Stimulated activated CD4-positive, alpha-beta T cell treated with anti-CD3 and anti-CD28 coated beads, Interleukin-2, amount 100 ng/mL, for 48 hours (primary cell): Measurements from ENCODE around the gene ALDH8A1.
"Not testable (repeated sequence)": the region's sequence is repeated elsewhere in the genome, so short reads cannot be mapped to it uniquely, and the experiment has no call there.

Experiments used
- DNase-seq, 2 donors: peaks; one replicate each; pipeline ENCODE4 v3.0.0-alpha.2; 2020

Gene ALDH8A1

DNA sequence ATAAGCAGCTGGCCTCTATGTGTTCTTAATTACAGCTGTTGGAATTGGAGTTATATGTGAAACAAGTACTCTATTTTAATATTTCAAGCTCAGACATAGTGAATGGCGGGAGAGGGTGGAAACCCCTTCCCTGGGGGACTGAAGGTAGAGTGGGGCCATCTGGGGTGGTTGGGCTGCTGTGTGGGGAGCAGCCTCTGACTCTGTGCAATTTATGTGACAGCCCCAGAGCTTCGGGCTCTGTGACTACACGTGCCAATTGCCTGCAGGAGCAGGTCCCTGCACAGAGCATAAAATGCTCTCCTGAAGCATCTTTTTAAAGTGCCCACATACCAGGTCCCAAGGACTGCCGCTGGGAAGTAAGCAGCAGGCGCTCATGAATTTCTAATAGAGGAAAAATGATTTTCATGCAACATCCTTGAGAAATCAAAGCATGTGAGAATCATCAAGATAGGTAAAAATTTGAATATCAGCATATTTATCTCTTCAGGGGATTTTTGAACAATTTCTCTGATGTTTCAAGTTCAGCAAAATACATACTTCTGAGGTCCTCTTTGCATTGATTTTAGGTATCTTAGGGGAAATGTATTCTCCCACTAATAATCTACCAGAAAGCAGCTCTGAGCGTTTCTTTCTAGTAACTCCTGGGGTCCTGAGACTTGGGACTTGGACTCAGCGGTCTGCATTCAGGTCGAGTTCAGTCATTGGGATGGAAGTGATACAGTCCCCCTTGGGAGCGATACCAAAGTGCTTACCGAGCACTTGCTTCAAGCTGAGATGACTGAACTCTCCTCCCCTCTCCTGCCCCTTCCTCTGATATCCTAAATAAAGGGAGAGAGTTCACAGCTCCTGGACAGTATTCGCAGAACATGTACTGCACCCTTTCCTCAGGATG is 40.0 kb downstream of the ALDH8A1 start:
- no peak for DNase-seq

GRCh38 chr6:134908906-134909516 is 40.9 kb downstream of the ALDH8A1 start:
- DNase-seq: peak in 1 of 2 donors; percentile 7

- not testable (repeated sequence) for DNase-seq
Measured at GRCh38 chr6:134904731-134905130, 45.2 kb downstream of the ALDH8A1 start.

DNA sequence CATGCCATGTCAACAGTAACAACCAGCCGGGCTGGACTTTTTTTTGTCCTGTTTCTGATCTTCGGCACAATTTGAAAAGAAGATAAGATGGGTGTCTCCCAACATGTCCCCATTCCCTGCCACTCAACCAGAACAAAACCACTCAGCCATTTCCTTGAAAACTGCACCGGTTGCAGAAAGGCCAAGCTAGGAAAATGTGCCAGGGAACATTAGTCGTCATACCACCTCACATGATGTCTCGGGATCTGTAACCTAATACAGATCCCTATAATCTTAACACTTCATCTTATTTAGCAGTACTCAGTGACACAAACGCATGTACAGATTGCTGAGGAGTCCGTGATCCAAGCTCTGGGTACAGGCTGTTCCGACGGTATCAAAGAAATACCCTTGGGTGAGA is 46.5 kb downstream of the ALDH8A1 start:
- DNase-seq: no peak

DNA sequence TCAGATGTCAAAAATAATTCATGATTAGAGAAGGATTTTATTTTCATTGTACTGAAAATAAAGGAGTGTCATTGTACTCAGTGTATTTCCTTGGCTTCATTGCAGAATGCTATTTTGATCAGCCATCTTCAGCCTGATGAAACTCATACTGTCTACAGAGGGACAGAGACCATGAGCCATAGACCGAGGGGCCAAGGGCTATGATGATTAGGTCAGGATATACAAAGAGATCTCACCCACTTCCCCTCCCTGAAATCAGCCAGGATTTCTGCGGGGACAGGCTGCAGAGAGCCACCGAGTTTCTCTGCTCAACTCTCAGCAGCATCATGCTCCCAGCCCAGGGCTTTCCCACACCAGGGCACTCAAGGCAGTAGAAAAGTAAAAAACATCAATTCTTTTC is 47.0 kb downstream of the ALDH8A1 start:
- no peak for DNase-seq

GRCh38 chr6:134902074-134902861 is 47.6 kb downstream of the ALDH8A1 start:
- DNase-seq: no peak

- no peak for DNase-seq
Measured at GRCh38 chr6:134898575-134898974, 51.3 kb downstream of the ALDH8A1 start.

GRCh38 chr6:134898166-134898565 is 51.7 kb downstream of the ALDH8A1 start:
- DNase-seq: not testable (repeated sequence)

GRCh38 chr6:134896910-134897309 is 53.0 kb downstream of the ALDH8A1 start:
- no peak for DNase-seq

DNA sequence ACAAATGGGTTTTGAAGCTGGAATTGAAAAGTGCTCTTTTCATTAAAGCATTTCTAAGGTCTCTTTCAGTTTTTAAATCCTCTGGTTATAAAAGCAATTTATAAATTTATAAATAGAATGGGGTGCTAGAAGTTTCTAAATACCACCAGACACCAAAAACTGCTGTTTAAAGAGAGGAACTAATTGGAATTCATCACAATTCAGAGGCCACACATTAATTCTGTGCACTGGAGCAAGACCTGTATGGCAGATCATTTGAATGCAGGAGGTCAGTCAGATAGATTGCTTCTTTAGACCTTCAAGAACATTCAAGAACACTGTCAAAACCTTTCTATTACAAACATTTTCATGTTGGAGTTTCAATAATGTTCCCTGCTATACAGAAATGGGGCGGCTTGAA is 55.1 kb downstream of the ALDH8A1 start:
- DNase-seq: no peak

- DNase-seq: no peak
Measured at GRCh38 chr6:134892362-134892761, 57.5 kb downstream of the ALDH8A1 start.

DNA sequence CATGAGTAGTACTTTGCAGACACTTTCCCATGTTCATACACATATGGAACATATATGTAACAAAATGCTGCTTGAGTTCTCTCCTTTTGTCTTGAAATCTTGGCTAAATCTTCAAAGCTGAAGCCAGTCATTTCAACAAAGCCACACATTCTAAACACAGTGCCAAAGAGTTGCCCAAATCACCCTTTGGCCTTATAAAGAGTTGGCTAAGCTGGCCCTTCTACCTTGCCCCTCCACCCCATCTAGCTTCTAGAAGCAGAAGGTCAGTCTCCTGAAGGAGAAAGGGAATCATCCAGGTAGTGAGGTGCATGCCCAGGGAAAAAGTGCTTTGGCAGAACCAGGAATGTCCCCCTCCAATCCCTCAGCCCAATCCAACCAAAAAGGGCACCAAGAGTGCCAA is 58.3 kb downstream of the ALDH8A1 start:
- DNase-seq: no peak

- no peak for DNase-seq
Measured at GRCh38 chr6:134888316-134888715, 61.6 kb downstream of the ALDH8A1 start.

- no peak for DNase-seq
Measured at GRCh38 chr6:134884752-134885151, 65.1 kb downstream of the ALDH8A1 start.

DNA sequence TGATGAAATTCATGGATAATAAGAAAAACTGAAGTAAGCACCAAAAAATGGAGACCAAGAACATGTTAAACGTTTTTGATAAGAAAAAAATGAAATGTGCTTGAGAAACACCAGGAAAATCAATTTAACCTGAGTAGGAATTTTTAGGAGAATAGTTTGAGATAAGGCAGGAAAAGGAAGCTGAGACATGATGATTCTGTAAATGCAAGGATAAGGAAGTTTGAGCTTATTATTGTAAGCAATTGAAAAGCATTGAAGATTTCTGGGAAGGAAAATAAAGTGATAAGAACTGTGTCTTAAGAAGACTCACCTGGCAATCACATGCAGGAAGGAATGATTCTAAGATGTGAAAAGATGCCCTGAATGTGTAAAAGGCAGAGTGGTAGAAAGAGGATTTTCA is 66.6 kb downstream of the ALDH8A1 start:
- no peak for DNase-seq

- peak; percentile 36 to 58 for DNase-seq
Measured at GRCh38 chr6:134882426-134883038, 67.4 kb downstream of the ALDH8A1 start.

GRCh38 chr6:134880487-134881190 is 69.3 kb downstream of the ALDH8A1 start:
- no peak for DNase-seq

- DNase-seq: no peak
Measured at GRCh38 chr6:134878136-134878535, 71.8 kb downstream of the ALDH8A1 start.

GRCh38 chr6:134875367-134875766 is 74.5 kb downstream of the ALDH8A1 start:
- DNase-seq: no peak

DNA sequence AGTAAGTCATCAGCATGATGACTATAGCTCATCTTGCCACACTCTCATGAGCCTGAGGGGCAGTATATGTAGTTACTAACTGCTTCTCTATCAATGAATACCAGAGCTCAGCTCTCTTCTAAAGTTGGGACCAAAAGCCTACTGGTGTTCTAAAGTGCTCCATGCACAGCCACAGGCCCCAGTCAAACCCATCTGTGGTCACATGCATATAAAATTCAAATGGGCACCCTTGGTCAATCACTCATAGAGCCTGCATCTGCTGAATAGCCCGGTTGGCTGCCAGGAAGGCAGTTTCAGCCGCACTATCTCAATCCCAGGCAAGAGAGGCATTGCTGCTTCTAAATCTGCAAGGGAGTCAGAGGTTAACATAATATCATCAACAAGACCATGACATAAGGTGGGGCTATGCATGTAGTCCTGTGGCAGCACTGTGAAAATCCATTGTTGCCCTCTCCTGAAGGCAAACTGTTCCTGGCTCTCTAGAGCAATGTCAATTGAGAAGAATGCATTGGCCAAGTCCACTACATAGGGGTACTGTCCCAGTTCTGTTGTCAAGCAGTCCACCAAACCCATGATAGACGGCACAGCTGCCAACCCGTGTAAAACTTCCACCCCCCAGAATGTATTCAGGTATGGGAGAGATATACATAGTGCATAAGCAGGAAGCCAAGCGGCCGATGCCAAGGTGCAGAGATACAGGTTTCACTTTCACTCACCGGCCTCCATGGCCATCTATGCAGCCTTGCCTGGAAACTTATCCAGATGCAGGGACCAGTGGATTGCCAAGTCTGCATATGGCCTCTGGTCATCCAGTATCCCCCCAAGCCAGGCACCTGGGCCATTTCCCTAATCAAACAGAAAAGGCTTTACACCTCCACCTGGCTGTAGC is 76.2 kb downstream of the ALDH8A1 start:
- DNase-seq: no peak
